Neural progenitor cell (in vitro differentiated cells): ENCODE results near the gene LIPE. TPM values are rescaled to one million over a fixed set of nuclear protein-coding genes. Genes with fewer than 3 reads are reported as not detected.

ENCODE experiments used
- DNase-seq: peaks from one replicate; pipeline ENCODE4 v3.0.0-alpha.2; 2016; ENCODE audit warnings: low spot score
- H2AFZ ChIP-seq: fragments of 200-600 bp; sonication (generic); replicated peaks from 2 replicates; pipeline ENCODE4 v1.6.1; 2016; ENCODE audit warnings: antibody characterized with exemption
- H3F3A ChIP-seq: fragments of 200-600 bp; sonication (generic); 2 replicates; pipeline ENCODE4 v1.6.1; 2016; ENCODE audit warnings: antibody characterized with exemption, low read depth
- H3K27ac ChIP-seq: fragments of 200-600 bp; sonication (generic); 2 replicates; pipeline ENCODE4 v1.5.1; 2016; ENCODE audit warnings: mild to moderate bottlenecking
- H3K27me3 ChIP-seq: fragments of 200-600 bp; sonication (generic); 2 replicates; pipeline ENCODE4 v1.6.1; 2016; ENCODE audit warnings: mild to moderate bottlenecking, moderate library complexity
- H3K36me3 ChIP-seq: fragments of 200-600 bp; sonication (generic); 2 replicates; pipeline ENCODE4 v1.5.1; 2016
- H3K4me1 ChIP-seq: fragments of 200-600 bp; sonication (generic); 2 replicates; pipeline ENCODE4 v1.6.1; 2016; ENCODE audit warnings: mixed run types
- H3K4me2 ChIP-seq: fragments of 200-600 bp; sonication (generic); 2 replicates; pipeline ENCODE4 v1.6.1; 2016
- H3K4me3 ChIP-seq: fragments of 200-600 bp; sonication (generic); 2 replicates; pipeline ENCODE4 v1.5.1; 2016
- H3K79me2 ChIP-seq: fragments of 200-600 bp; sonication (generic); 2 replicates; pipeline ENCODE4 v1.6.1; 2016; ENCODE audit warnings: low read depth
- H3K9ac ChIP-seq: fragments of 200-600 bp; sonication (generic); 2 replicates; pipeline ENCODE4 v1.6.1; 2016
- H3K9me3 ChIP-seq: fragments of 200-600 bp; sonication (generic); 2 replicates; pipeline ENCODE4 v1.5.1; 2016; ENCODE audit warnings: low read depth
- H4K20me1 ChIP-seq: fragments of 200-600 bp; sonication (generic); 2 replicates; pipeline ENCODE4 v1.6.1; 2016; ENCODE audit warnings: low read depth
- H3K27ac Mint-ChIP-seq: 3 replicates; pipeline ENCODE4 v1.8.0; 2021; ENCODE audit warnings: mixed read lengths
- H3K27me3 Mint-ChIP-seq: 2 replicates; pipeline ENCODE4 v1.8.0; 2022; ENCODE audit warnings: low read depth, mild to moderate bottlenecking, inconsistent platforms, moderate library complexity, mixed read lengths; ENCODE audit not compliant: insufficient read depth
- H3K36me3 Mint-ChIP-seq: 3 replicates; pipeline ENCODE4 v1.8.0; 2021; ENCODE audit warnings: mixed read lengths
- H3K4me1 Mint-ChIP-seq: 3 replicates; pipeline ENCODE4 v1.8.0; 2021; ENCODE audit warnings: mixed read lengths
- H3K4me3 Mint-ChIP-seq: 3 replicates; pipeline ENCODE4 v1.8.0; 2021; ENCODE audit warnings: mild to moderate bottlenecking, moderate library complexity, mixed read lengths
- H3K9me3 Mint-ChIP-seq: 3 replicates; pipeline ENCODE4 v1.8.0; 2020; ENCODE audit warnings: mixed read lengths
- CTCF ChIP-seq: fragments of 200-600 bp; sonication (generic); IDR thresholded peaks from 2 replicates; pipeline ENCODE4 v1.5.1; 2017; ENCODE audit warnings: antibody characterized with exemption, mild to moderate bottlenecking
- EZH2 ChIP-seq: fragments of 200-600 bp; sonication (generic); IDR thresholded peaks from 2 replicates; pipeline ENCODE4 v1.6.1; 2017; ENCODE audit warnings: antibody characterized with exemption, mild to moderate bottlenecking, moderate library complexity
- EZH2phosphoT487 ChIP-seq: fragments of 200-600 bp; sonication (generic); IDR thresholded peaks from 2 replicates; pipeline ENCODE4 v1.6.1; 2017; ENCODE audit warnings: antibody characterized with exemption
- total RNA-seq: library from RNA; depleted of rRNA; stranded (reverse); fragments of >200 nt; gene quantifications from 2 replicates; pipeline ENCODE4 v1.2.3, GENCODE V29; 2015; ENCODE audit warnings: low replicate concordance

Gene LIPE
- total RNA-seq, 1 donor from 2014 or later: 3.5 TPM

- no peak for DNase-seq
- peaks cover 13% of the 10 kb centered on the region for H3K4me1 Mint-ChIP-seq
Observed at GRCh38 chr19:42469311-42470235, 42.4 kb upstream of the LIPE start.

GRCh38 chr19:42468273-42468796 lies 41.1 kb upstream of the LIPE start:
- H3K27ac ChIP-seq: no peak overlapping the region
- H4K20me1 ChIP-seq: no peaks in the 10 kb centered on the region
- H2AFZ ChIP-seq: no peak overlapping the region
- no peak for DNase-seq
- Mint-ChIP-seq H3K27me3 (peaks cover 2% of the 10 kb centered on the region), H3K36me3 (no peaks in the 10 kb centered on the region), H3K4me3 (no peak overlapping the region), H3K4me1 (peaks cover 9% of the 10 kb centered on the region), H3K9me3 (no peaks in the 10 kb centered on the region), H3K27ac (peak overlapping the region; percentile 37)
- no peaks in the 10 kb centered on the region for H3K36me3 ChIP-seq
- no peak overlapping the region for H3K4me3 ChIP-seq
- TF ChIP-seq EZH2 (no peak), CTCF (no peak), EZH2phosphoT487 (no peak)
- no peak overlapping the region for H3K9ac ChIP-seq
- no peak overlapping the region for H3K4me2 ChIP-seq
- H3F3A ChIP-seq: peaks cover 26% of the 10 kb centered on the region
- peaks cover 12% of the 10 kb centered on the region for H3K4me1 ChIP-seq
- H3K79me2 ChIP-seq: no peaks in the 10 kb centered on the region
- H3K27me3 ChIP-seq: no peaks in the 10 kb centered on the region
- H3K9me3 ChIP-seq: no peaks in the 10 kb centered on the region

More at GRCh38 chr19:42469311-42470235, 42.4 kb upstream of the LIPE start:
- no peak overlapping the region for H2AFZ ChIP-seq
- no peak overlapping the region for H3K4me3 ChIP-seq
- H3K27me3 ChIP-seq: no peaks in the 10 kb centered on the region
- peaks cover 21% of the 10 kb centered on the region for H3K4me1 ChIP-seq
- Mint-ChIP-seq H3K9me3 (no peaks in the 10 kb centered on the region), H3K27ac (no peak overlapping the region), H3K4me3 (no peak overlapping the region), H3K27me3 (peaks cover 4% of the 10 kb centered on the region), H3K36me3 (no peaks in the 10 kb centered on the region)
- H3K9me3 ChIP-seq: no peaks in the 10 kb centered on the region
- H3F3A ChIP-seq: peaks cover 37% of the 10 kb centered on the region
- H3K36me3 ChIP-seq: no peaks in the 10 kb centered on the region
- H3K27ac ChIP-seq: no peak overlapping the region
- no peak overlapping the region for H3K4me2 ChIP-seq
- H3K79me2 ChIP-seq: no peaks in the 10 kb centered on the region
- no peak overlapping the region for H3K9ac ChIP-seq
- TF ChIP-seq CTCF (no peak), EZH2 (no peak), EZH2phosphoT487 (no peak)
- H4K20me1 ChIP-seq: no peaks in the 10 kb centered on the region

- peaks cover 5% of the 10 kb centered on the region for H3K4me1 Mint-ChIP-seq
- Histone ChIP-seq H3F3A (peaks cover 15% of the 10 kb centered on the region), H3K4me1 (peaks cover 12% of the 10 kb centered on the region), H3K27ac (no peak overlapping the region), H3K27me3 (no peaks in the 10 kb centered on the region), H3K9ac (no peak overlapping the region), H2AFZ (no peak overlapping the region), H4K20me1 (no peaks in the 10 kb centered on the region), H3K79me2 (no peaks in the 10 kb centered on the region), H3K4me3 (no peak overlapping the region), H3K9me3 (no peaks in the 10 kb centered on the region), H3K4me2 (no peak overlapping the region), H3K36me3 (no peaks in the 10 kb centered on the region)
- no peaks in the 10 kb centered on the region for H3K9me3 Mint-ChIP-seq
- no peak overlapping the region for H3K27ac Mint-ChIP-seq
- DNase-seq: no peak
- TF ChIP-seq EZH2 (no peak), EZH2phosphoT487 (no peak), CTCF (no peak)
- no peak overlapping the region for H3K4me3 Mint-ChIP-seq
- peaks cover 2% of the 10 kb centered on the region for H3K27me3 Mint-ChIP-seq
- no peaks in the 10 kb centered on the region for H3K36me3 Mint-ChIP-seq
Observed at GRCh38 chr19:42467183-42467760, 40.1 kb upstream of the LIPE start.
